Smooth muscle cell (in vitro differentiated cells): ENCODE data around the gene GALNT18. TPM values are rescaled to one million over a fixed set of nuclear protein-coding genes. Genes with fewer than 3 reads are reported as not detected.

Source experiments
- DNase-seq: peaks from one replicate; lab custom pipeline; 2025; ENCODE audit not compliant: unreplicated experiment; lab: John Stamatoyannopoulos, UW
- H2AFZ ChIP-seq: fragments of 200-600 bp; sonication (generic); 2 replicates; pipeline ENCODE4 v1.6.0; 2016; ENCODE audit warnings: antibody characterized with exemption, low read depth, mild to moderate bottlenecking
- H3F3A ChIP-seq: fragments of 200-600 bp; sonication (generic); 2 replicates; pipeline ENCODE4 v1.6.0; 2017; ENCODE audit warnings: antibody characterized with exemption, low read depth
- H3K27ac ChIP-seq: fragments of 200-600 bp; sonication (generic); 2 replicates; pipeline ENCODE4 v1.5.1; 2016; ENCODE audit warnings: low read depth, mild to moderate bottlenecking
- H3K27me3 ChIP-seq: fragments of 200-600 bp; sonication (generic); 2 replicates; pipeline ENCODE4 v1.6.1; 2016; ENCODE audit warnings: low read depth, mild to moderate bottlenecking
- H3K36me3 ChIP-seq: fragments of 200-600 bp; sonication (generic); 2 replicates; pipeline ENCODE4 v1.5.1; 2016; ENCODE audit warnings: low read depth
- H3K4me1 ChIP-seq: fragments of 200-600 bp; sonication (generic); 2 replicates; pipeline ENCODE4 v1.5.1; 2016; ENCODE audit warnings: low read depth
- H3K4me2 ChIP-seq: fragments of 200-600 bp; sonication (generic); 2 replicates; pipeline ENCODE4 v1.6.0; 2016; ENCODE audit warnings: mild to moderate bottlenecking
- H3K4me3 ChIP-seq: fragments of 200-600 bp; sonication (generic); 2 replicates; pipeline ENCODE4 v1.5.1; 2016; ENCODE audit warnings: mild to moderate bottlenecking
- H3K79me2 ChIP-seq: fragments of 200-600 bp; sonication (generic); 2 replicates; pipeline ENCODE4 v1.6.0; 2016; ENCODE audit warnings: low read depth, mild to moderate bottlenecking
- H3K9ac ChIP-seq: fragments of 200-600 bp; sonication (generic); 2 replicates; pipeline ENCODE4 v1.6.0; 2016; ENCODE audit warnings: low read depth
- H3K9me3 ChIP-seq: fragments of 200-600 bp; sonication (generic); replicated peaks from 2 replicates; pipeline ENCODE4 v1.5.1; 2016; ENCODE audit warnings: low read depth
- H4K20me1 ChIP-seq: fragments of 200-600 bp; sonication (generic); 2 replicates; pipeline ENCODE4 v1.6.0; 2016; ENCODE audit warnings: low read depth
- WGBS: methylation state at CpG from one replicate; pipeline ENCODE4 v1.1.7; 2016; ENCODE audit warnings: low lambda C conversion rate; 5-methylcytosine and 5-hydroxymethylcytosine counted together
- polyA plus RNA-seq: library from polyadenylated mRNA; unstranded; fragments of >200 nt; fragmentation: Nextera tagmentation; extraction: Ambion mirVana; gene quantifications from 2 replicates; pipeline ENCODE4 v1.2.1, GENCODE V29; 2016
- total RNA-seq: library from RNA; depleted of rRNA; stranded (reverse); fragments of >200 nt; gene quantifications from 2 replicates; pipeline ENCODE4 v1.2.3, GENCODE V29; 2014
- TF ChIP-seq, protein P1 (sequence below): fragments of 200-600 bp; sonication (generic); IDR thresholded peaks from 2 replicates; pipeline ENCODE4 v1.5.1; 2017; ENCODE audit warnings: borderline replicate concordance, mild to moderate bottlenecking, antibody characterized with exemption; ENCODE audit not compliant: insufficient read depth, poor library complexity, severe bottlenecking

Gene GALNT18
- total and polyA plus RNA-seq, 2 experiments from 2014 or later = 11.5 to 16.3 TPM

DNA sequence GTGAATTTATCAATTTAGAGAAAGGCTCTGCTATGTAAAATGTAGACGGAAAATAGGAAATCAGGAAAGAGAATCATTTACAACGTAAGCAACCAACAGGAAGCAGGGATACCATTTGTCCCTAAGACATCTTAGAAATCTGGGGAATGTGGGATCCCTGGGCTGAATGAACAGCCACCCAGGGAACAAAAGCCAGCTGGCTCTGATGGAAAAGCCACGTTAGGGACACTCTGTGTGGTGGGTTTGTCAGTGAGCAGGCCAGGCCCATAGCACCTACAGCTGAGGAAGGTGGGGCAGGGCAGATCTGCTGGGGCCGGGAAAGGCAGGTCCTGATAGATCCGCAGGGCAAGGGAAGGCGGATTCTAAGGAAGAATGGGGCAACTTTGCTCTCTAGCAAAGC lies 181.7 kb downstream of the GALNT18 start:
- Histone ChIP-seq H3K4me1 (peaks cover 15% of the 10 kb centered on the region), H3K36me3 (no peaks in the 10 kb centered on the region), H4K20me1 (no peaks in the 10 kb centered on the region), H3F3A (no peaks in the 10 kb centered on the region), H3K4me2 (no peak overlapping the region), H3K27me3 (no peaks in the 10 kb centered on the region), H3K4me3 (no peak overlapping the region), H2AFZ (no peak overlapping the region), H3K79me2 (no peaks in the 10 kb centered on the region), H3K9ac (no peak overlapping the region), H3K9me3 (no peaks in the 10 kb centered on the region), H3K27ac (no peak overlapping the region)
- TF ChIP-seq, protein P1, sequence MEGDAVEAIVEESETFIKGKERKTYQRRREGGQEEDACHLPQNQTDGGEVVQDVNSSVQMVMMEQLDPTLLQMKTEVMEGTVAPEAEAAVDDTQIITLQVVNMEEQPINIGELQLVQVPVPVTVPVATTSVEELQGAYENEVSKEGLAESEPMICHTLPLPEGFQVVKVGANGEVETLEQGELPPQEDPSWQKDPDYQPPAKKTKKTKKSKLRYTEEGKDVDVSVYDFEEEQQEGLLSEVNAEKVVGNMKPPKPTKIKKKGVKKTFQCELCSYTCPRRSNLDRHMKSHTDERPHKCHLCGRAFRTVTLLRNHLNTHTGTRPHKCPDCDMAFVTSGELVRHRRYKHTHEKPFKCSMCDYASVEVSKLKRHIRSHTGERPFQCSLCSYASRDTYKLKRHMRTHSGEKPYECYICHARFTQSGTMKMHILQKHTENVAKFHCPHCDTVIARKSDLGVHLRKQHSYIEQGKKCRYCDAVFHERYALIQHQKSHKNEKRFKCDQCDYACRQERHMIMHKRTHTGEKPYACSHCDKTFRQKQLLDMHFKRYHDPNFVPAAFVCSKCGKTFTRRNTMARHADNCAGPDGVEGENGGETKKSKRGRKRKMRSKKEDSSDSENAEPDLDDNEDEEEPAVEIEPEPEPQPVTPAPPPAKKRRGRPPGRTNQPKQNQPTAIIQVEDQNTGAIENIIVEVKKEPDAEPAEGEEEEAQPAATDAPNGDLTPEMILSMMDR = no peak
- 75% methylated on average over 6 of the region's 6 CpGs for WGBS
- DNase-seq = no peak

DNA sequence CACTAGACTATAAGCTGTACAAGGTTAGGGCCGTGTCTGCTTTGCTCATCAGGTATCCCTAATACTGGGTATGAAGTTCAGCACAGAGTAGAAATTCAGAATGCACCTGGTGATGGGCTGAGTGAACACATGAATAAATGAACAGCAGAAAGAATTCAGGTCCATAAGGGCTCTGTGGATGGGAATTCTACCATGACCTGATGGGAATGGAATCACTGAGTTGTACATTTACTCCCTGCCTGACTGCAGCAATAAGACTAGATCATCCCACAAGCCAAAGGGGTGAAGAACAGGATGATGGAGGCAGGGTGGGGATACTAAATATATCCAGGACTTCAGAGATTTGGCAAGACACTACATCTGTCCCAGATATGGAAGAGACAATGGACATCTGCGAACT lies 182.2 kb downstream of the GALNT18 start:
- Histone ChIP-seq H3K27me3 (no peaks in the 10 kb centered on the region), H3K9ac (no peak overlapping the region), H3K9me3 (no peaks in the 10 kb centered on the region), H3F3A (no peaks in the 10 kb centered on the region), H3K36me3 (no peaks in the 10 kb centered on the region), H3K4me2 (no peak overlapping the region), H3K4me3 (no peak overlapping the region), H2AFZ (no peak overlapping the region), H4K20me1 (no peaks in the 10 kb centered on the region), H3K4me1 (peaks cover 18% of the 10 kb centered on the region), H3K79me2 (no peaks in the 10 kb centered on the region), H3K27ac (no peak overlapping the region)
- TF ChIP-seq, protein P1 = no peak
- WGBS = 94% methylated on average over 2 of the region's 2 CpGs
- no peak for DNase-seq

DNA sequence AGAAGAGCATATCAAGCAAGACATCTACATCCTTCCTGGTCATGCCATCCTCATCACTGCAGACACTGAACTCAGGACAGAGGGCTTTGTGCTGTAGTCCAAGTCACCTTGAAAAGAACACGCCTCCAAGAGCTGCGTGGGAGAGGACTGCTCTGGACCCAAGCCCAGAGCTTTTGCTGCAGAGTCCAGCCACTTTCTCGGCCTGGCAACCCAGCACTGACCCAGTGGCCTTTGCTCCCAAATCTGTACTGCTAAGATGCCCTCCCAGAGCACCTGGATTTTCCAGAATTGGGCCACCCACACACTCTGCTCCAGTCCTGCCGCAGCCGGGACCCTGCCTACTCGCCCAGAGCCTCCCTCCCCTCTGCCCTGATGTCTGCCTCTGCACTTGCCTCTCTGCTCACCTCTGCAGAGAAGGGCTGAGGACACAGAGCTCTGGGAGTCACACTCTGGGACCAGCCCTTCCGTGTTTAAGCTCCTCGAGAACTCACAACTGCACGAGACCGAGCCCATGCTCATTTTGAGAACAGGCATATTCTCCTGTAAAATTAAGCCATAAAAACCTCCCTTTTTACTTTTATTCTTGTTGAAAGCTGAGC lies 185.0 kb downstream of the GALNT18 start:
- TF ChIP-seq, protein P1 = no peak
- H3K27ac ChIP-seq = no peak overlapping the region
- no peaks in the 10 kb centered on the region for H3F3A ChIP-seq
- H2AFZ ChIP-seq = no peak overlapping the region
- no peak overlapping the region for H3K4me3 ChIP-seq
- no peak overlapping the region for H3K4me2 ChIP-seq
- H3K27me3 ChIP-seq = no peaks in the 10 kb centered on the region
- no peak for DNase-seq
- H4K20me1 ChIP-seq = no peaks in the 10 kb centered on the region
- no peaks in the 10 kb centered on the region for H3K79me2 ChIP-seq
- WGBS = 93% methylated on average over 10 of the region's 10 CpGs
- no peaks in the 10 kb centered on the region for H3K36me3 ChIP-seq
- H3K4me1 ChIP-seq = peaks cover 18% of the 10 kb centered on the region
- H3K9me3 ChIP-seq = no peaks in the 10 kb centered on the region
- no peak overlapping the region for H3K9ac ChIP-seq

DNA sequence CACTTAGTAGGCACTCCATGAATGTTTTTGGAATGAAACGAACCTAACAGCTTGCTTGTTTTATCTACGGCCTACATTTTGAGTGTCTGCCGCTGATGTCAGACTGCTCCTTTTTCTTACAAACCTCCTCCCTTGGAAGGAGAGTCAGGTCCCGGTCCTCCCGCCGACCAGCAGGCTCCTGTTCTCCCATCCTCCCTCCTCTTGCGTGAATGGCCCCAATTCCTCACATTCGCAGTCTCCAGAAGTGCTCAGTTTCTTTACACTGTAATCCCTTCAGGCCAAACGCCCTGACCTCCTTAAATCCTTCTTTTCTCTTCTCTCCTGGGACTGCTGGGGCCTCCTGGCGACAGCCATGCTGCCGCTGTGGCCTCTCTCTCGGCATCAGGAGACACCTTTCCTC lies 186.2 kb downstream of the GALNT18 start:
- 71% methylated on average over 10 of the region's 12 CpGs for WGBS
- H3K9ac ChIP-seq = no peak overlapping the region
- no peaks in the 10 kb centered on the region for H3K36me3 ChIP-seq
- no peaks in the 10 kb centered on the region for H4K20me1 ChIP-seq
- peaks cover 18% of the 10 kb centered on the region for H3K4me1 ChIP-seq
- no peaks in the 10 kb centered on the region for H3K9me3 ChIP-seq
- no peak overlapping the region for H3K27ac ChIP-seq
- no peaks in the 10 kb centered on the region for H3K79me2 ChIP-seq
- H3F3A ChIP-seq = no peaks in the 10 kb centered on the region
- no peak for DNase-seq
- H3K4me3 ChIP-seq = no peak overlapping the region
- TF ChIP-seq, protein P1 = no peak
- no peak overlapping the region for H2AFZ ChIP-seq
- no peaks in the 10 kb centered on the region for H3K27me3 ChIP-seq
- H3K4me2 ChIP-seq = no peak overlapping the region
